ENCODE results near the gene SERPINA9. TPM values are rescaled to one million over a fixed set of nuclear protein-coding genes. Genes with fewer than 3 reads are reported as not detected.

SERPINA9 gene
- total RNA-seq, 2 donors from 2014 or later, result not detected

DNA sequence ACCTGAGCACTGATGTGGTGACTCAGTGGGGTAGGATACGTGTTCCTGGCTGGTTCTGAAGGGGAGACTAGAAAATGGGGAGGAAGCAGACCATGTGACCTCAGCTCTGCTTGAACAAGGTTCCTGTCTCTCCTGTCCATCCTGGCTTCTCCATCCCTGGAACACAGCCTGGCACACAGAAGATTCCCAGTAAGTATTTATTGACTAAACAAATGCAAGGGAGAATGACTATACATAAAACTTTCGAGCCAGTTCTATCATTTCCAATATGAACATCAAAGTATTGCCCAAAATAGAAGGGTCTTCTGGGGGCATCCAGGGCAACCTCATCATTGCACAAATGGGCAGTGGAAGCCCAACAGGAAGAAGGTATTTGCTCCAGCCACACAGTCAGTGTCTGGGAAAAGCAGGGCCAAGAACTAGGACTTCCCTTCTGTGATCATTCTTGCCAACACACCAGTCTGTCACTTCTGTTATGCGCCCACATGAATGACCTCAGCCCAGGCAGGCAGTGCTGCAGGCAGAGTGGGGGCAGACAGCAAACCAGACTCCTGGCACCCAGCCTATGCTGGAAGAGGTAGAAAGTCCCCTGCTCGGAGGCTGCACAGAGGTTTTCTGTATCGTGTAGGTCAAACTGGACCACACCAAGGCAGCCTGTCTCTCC lies 5.6 kb upstream of the SERPINA9 start:
- Histone ChIP-seq H3K4me3 (no peak overlapping the region), H3K4me1 (peaks cover 0 to 8% of the 10 kb centered on the region in 2 donors), H3K27me3 (no peaks in the 10 kb centered on the region), H3K36me3 (no peaks in the 10 kb centered on the region), H3K9me3 (peaks cover 0 to 18% of the 10 kb centered on the region in 2 donors), H3K27ac (no peak overlapping the region)
- DNase-seq (ENCODE audit: low spot score), result no peak
- TF ChIP-seq, protein P1, sequence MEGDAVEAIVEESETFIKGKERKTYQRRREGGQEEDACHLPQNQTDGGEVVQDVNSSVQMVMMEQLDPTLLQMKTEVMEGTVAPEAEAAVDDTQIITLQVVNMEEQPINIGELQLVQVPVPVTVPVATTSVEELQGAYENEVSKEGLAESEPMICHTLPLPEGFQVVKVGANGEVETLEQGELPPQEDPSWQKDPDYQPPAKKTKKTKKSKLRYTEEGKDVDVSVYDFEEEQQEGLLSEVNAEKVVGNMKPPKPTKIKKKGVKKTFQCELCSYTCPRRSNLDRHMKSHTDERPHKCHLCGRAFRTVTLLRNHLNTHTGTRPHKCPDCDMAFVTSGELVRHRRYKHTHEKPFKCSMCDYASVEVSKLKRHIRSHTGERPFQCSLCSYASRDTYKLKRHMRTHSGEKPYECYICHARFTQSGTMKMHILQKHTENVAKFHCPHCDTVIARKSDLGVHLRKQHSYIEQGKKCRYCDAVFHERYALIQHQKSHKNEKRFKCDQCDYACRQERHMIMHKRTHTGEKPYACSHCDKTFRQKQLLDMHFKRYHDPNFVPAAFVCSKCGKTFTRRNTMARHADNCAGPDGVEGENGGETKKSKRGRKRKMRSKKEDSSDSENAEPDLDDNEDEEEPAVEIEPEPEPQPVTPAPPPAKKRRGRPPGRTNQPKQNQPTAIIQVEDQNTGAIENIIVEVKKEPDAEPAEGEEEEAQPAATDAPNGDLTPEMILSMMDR (IDR thresholded peaks at IDR 0.05), result no peak

- no peak for DNase-seq (ENCODE audit: low spot score)
- H3K27ac ChIP-seq, result no peak overlapping the region
These were observed 4.8 kb upstream of the SERPINA9 start for GRCh38 chr14:94480809-94481208.

DNA sequence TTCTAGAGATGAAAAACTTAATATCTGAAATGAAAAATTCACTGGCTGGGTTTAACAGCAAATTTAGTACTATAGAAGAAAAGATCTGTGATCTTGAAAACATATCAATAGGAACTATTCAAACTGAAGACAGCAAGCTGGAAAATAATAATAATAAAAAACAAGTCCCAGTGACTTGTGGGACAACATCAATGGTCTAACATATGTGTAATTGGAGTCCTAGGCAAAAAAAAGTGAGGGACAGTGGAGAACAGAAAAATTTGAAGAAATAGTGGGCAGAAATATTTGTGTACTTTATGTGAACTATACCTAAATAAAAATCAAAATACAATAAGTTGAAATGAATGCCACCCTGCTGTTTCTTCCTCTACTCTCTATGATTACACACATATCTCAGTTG lies 2.4 kb upstream of the SERPINA9 start:
- Histone ChIP-seq H3K4me3 (no peak overlapping the region), H3K27me3 (no peaks in the 10 kb centered on the region)
- TF ChIP-seq, protein P1 (IDR thresholded peaks at IDR 0.05), result no peak

More at GRCh38 chr14:94480809-94481208, 4.8 kb upstream of the SERPINA9 start:
- Histone ChIP-seq H3K4me3 (no peak overlapping the region), H3K4me1 (peaks cover 0 to under 1% of the 10 kb centered on the region in 2 donors), H3K27me3 (no peaks in the 10 kb centered on the region), H3K36me3 (no peaks in the 10 kb centered on the region), H3K9me3 (peaks cover 0 to 18% of the 10 kb centered on the region in 2 donors)
- TF ChIP-seq, protein P1 (IDR thresholded peaks at IDR 0.05), result no peak

GRCh38 chr14:94474581-94475031 lies 1.4 kb downstream of the SERPINA9 start:
- DNase-seq (ENCODE audit: low spot score), result no peak
- H3K36me3 ChIP-seq, result no peaks in the 10 kb centered on the region
- no peak overlapping the region for H3K4me3 ChIP-seq
- H3K27me3 ChIP-seq, result no peaks in the 10 kb centered on the region
- no peaks in the 10 kb centered on the region for H3K4me1 ChIP-seq
- TF ChIP-seq, protein P1 (IDR thresholded peaks at IDR 0.05), result no peak
- no peak overlapping the region for H3K27ac ChIP-seq
- peaks cover 0 to 18% of the 10 kb centered on the region in 2 donors for H3K9me3 ChIP-seq

More for the DNA sequence above, 2.4 kb upstream of the SERPINA9 start:
- Histone ChIP-seq H3K4me1 (no peaks in the 10 kb centered on the region), H3K36me3 (no peaks in the 10 kb centered on the region), H3K9me3 (peaks cover 0 to 18% of the 10 kb centered on the region in 2 donors), H3K27ac (no peak overlapping the region)
- DNase-seq (ENCODE audit: low spot score), result no peak

- no peak for DNase-seq (ENCODE audit: low spot score)
- no peak overlapping the region for H3K4me3 ChIP-seq
- H3K36me3 ChIP-seq, result no peaks in the 10 kb centered on the region
- H3K9me3 ChIP-seq, result peaks cover 0 to 11% of the 10 kb centered on the region in 2 donors
- H3K27me3 ChIP-seq, result no peaks in the 10 kb centered on the region
- H3K27ac ChIP-seq, result no peak overlapping the region
- H3K4me1 ChIP-seq, result no peaks in the 10 kb centered on the region
- TF ChIP-seq, protein P1 (IDR thresholded peaks at IDR 0.05), result no peak
These were observed 2.2 kb downstream of the SERPINA9 start for GRCh38 chr14:94473666-94474410.
